Endothelial cell of umbilical vein (primary cell): ENCODE data around the gene KY. TPM values are rescaled to one million over a fixed set of nuclear protein-coding genes. Genes with fewer than 3 reads are reported as not detected.

Experiments
- BruUV-seq: library from RNA; stranded (reverse); fragments of 400-500 nt; replicated peaks from 2 replicates; lab custom pipeline; 2021; lab: Mats Ljungman, UMichigan
- CTCF ChIA-PET: fragments of 300-600, 350-600 bp; sonication (Branson Sonifier 250); formaldehyde crosslinking; loops from one replicate; lab custom pipeline; 2021; ENCODE audit warnings: antibody characterized with exemption, inconsistent platforms; lab: Charles Lee
- POLR2A ChIA-PET: fragments of 300-600, 350-600 bp; sonication (Branson Sonifier 250); formaldehyde crosslinking; loops from one replicate; lab custom pipeline; 2021; ENCODE audit warnings: antibody characterized with exemption, inconsistent platforms; lab: Charles Lee
- DNase-seq: peaks from one replicate; pipeline ENCODE4 v3.0.0-alpha.2; 2011; ENCODE audit warnings: low read depth, low spot score
- FAIRE-seq: peaks from 2 replicates; lab custom pipeline; 2011; peaks lifted over from hg19 to GRCh38; lab: Jason Lieb, UNC
- H2AFZ ChIP-seq: 2 replicates; pipeline ENCODE4 v1.6.0; 2012; ENCODE audit warnings: low read depth, low read length, control low read depth, inconsistent platforms
- H3K27ac ChIP-seq: 2 replicates; pipeline ENCODE4 v1.5.1; 2011; ENCODE audit warnings: low read depth, mild to moderate bottlenecking, control low read depth, low read length, moderate library complexity; ENCODE audit not compliant: insufficient read depth
- H3K27me3 ChIP-seq, 2 experiments: 2 replicates each; pipeline versions ENCODE4 v1.6.0 to v1.6.1; 2011; ENCODE audit warnings: low read length in 2 of 2, mixed read lengths in 1 of 2; ENCODE audit not compliant: control insufficient read depth in 2 of 2, insufficient read depth in 2 of 2
- H3K36me3 ChIP-seq, 2 experiments: 2 replicates in 1 of 2; 3 replicates in 1 of 2; pipeline ENCODE4 v1.5.1; 2011; ENCODE audit warnings: low read length in 2 of 2, mild to moderate bottlenecking in 1 of 2, moderate library complexity in 1 of 2; ENCODE audit not compliant: control insufficient read depth in 2 of 2, insufficient read depth in 2 of 2; ENCODE audit errors: extremely low read depth in 1 of 2
- H3K4me1 ChIP-seq: 3 replicates; pipeline ENCODE4 v1.5.1; 2011; ENCODE audit warnings: mild to moderate bottlenecking, low read length; ENCODE audit not compliant: control insufficient read depth, insufficient read depth; ENCODE audit errors: extremely low read depth
- H3K4me2 ChIP-seq: 2 replicates; pipeline ENCODE4 v1.6.1; 2011; ENCODE audit warnings: low read length, control low read depth, mixed read lengths; ENCODE audit not compliant: insufficient read depth
- H3K4me3 ChIP-seq, 3 experiments: fragments of 200-600 bp in 1 of 3; sonication (generic), shearing (Covaris generic) in 1 of 3; replicated peaks in 1 of 3; 2 replicates each; pipeline ENCODE4 v1.5.1; 2011 to 2016; ENCODE audit warnings: control low read depth in 3 of 3, low read length in 3 of 3, mild to moderate bottlenecking in 2 of 3, inconsistent platforms in 1 of 3, low read depth in 1 of 3, moderate library complexity in 1 of 3; ENCODE audit not compliant: insufficient read depth in 1 of 3
- H3K79me2 ChIP-seq: 2 replicates; pipeline ENCODE4 v1.6.0; 2012; ENCODE audit warnings: low read length, inconsistent platforms; ENCODE audit not compliant: control insufficient read depth, insufficient read depth
- H3K9ac ChIP-seq: replicated peaks from 2 replicates; pipeline ENCODE3; 2011; ENCODE audit warnings: low read length, control low read depth; ENCODE audit not compliant: insufficient read depth; ENCODE audit errors: extremely low read depth
- H3K9me1 ChIP-seq: replicated peaks from 3 replicates; pipeline ENCODE4 v1.6.0; 2011; ENCODE audit warnings: mild to moderate bottlenecking, low read length; ENCODE audit not compliant: control insufficient read depth, insufficient read depth; ENCODE audit errors: extremely low read depth
- H3K9me3 ChIP-seq: replicated peaks from 2 replicates; pipeline ENCODE4 v1.5.1; 2012; ENCODE audit warnings: low read length, inconsistent platforms; ENCODE audit not compliant: control insufficient read depth, insufficient read depth
- H4K20me1 ChIP-seq: replicated peaks from 2 replicates; pipeline ENCODE3; 2011; ENCODE audit warnings: mild to moderate bottlenecking, low read length; ENCODE audit not compliant: control insufficient read depth, insufficient read depth; ENCODE audit errors: extremely low read depth
- EZH2 ChIP-seq: IDR thresholded peaks from 2 replicates; pipeline ENCODE4 v1.6.1; 2012; ENCODE audit warnings: borderline replicate concordance, low read depth, mild to moderate bottlenecking, moderate library complexity, low read length, inconsistent platforms; ENCODE audit not compliant: severe bottlenecking
- FOS ChIP-seq: IDR thresholded peaks from 2 replicates; pipeline ENCODE4 v1.6.1; 2011; ENCODE audit warnings: mild to moderate bottlenecking, low read length, moderate library complexity, borderline replicate concordance; ENCODE audit not compliant: insufficient read depth
- GATA2 ChIP-seq: IDR thresholded peaks from 2 replicates; pipeline ENCODE4 v1.7.0; 2011; ENCODE audit warnings: low read depth, mild to moderate bottlenecking, moderate library complexity, mixed read lengths, low read length; ENCODE audit not compliant: insufficient read length, insufficient read depth
- JUN ChIP-seq: IDR thresholded peaks from 2 replicates; pipeline ENCODE4 v1.6.1; 2011; ENCODE audit warnings: borderline replicate concordance, low read depth; ENCODE audit not compliant: insufficient read length, insufficient read depth
- MYC ChIP-seq: IDR thresholded peaks from one replicate; pipeline ENCODE4 v1.6.1; 2011; ENCODE audit warnings: mild to moderate bottlenecking, low read depth, low read length
- POLR2A ChIP-seq: IDR thresholded peaks from 2 replicates; pipeline ENCODE4 v1.6.1; 2012; ENCODE audit warnings: low read depth, mild to moderate bottlenecking, control low read depth, low read length
- POLR2AphosphoS5 ChIP-seq: IDR thresholded peaks from 2 replicates; pipeline ENCODE4 v1.6.1; 2012; ENCODE audit warnings: low read depth, mild to moderate bottlenecking, control low read depth, low read length, moderate library complexity; ENCODE audit not compliant: insufficient read depth
- dilution Hi-C: fragments of 300-500 bp; cut with MboI; formaldehyde crosslinking; loops from one replicate; pipeline ENCODE4 v1.15.0; 2019; ENCODE audit warnings: low sequenced_read_pairs; ENCODE audit not compliant: extremely low pct_ligation_motif_present
- intact Hi-C: fragments of 100-400 bp; cut with micrococcal nuclease; formaldehyde crosslinking; loops from one replicate; pipeline ENCODE4 v1.10.0; 2022
- polyA plus RNA-seq, 4 experiments: library from polyadenylated mRNA; depleted of rRNA in 3 of 4; stranded (reverse) in 3 of 4; unstranded in 1 of 4; fragments of >200 nt; gene quantifications; 2 replicates each; pipeline versions ENCODE4 v1.2.1 to v1.2.3, GENCODE V29; 2011 to 2012; ENCODE audit warnings: missing spikeins in 1 of 4
- total RNA-seq: library from RNA; stranded (reverse); gene quantifications from 2 replicates; pipeline ENCODE4 v1.2.3, GENCODE V29; 2021
- TF ChIP-seq, protein P1 (sequence below): IDR thresholded peaks from 2 replicates; pipeline ENCODE4 v1.6.1; 2011; ENCODE audit not compliant: insufficient read depth, insufficient read length
- TF ChIP-seq, protein P2 (sequence below), 2 donors: IDR thresholded peaks; 1 replicate in 1 of 2; 2 replicates in 1 of 2; pipeline ENCODE4 v1.5.1; 2011; ENCODE audit warnings: low read length in 2 of 2, mild to moderate bottlenecking in 2 of 2, moderate library complexity in 2 of 2, control low read depth in 1 of 2, inconsistent platforms in 1 of 2, low read depth in 1 of 2; ENCODE audit not compliant: insufficient read depth in 1 of 2; ENCODE audit errors: extremely low read depth in 1 of 2

Gene KY
- total and polyA plus RNA-seq, 2 donors (not counting 3 experiments of a cell fraction or from before 2014, with no cell fraction given): not detected

DNA sequence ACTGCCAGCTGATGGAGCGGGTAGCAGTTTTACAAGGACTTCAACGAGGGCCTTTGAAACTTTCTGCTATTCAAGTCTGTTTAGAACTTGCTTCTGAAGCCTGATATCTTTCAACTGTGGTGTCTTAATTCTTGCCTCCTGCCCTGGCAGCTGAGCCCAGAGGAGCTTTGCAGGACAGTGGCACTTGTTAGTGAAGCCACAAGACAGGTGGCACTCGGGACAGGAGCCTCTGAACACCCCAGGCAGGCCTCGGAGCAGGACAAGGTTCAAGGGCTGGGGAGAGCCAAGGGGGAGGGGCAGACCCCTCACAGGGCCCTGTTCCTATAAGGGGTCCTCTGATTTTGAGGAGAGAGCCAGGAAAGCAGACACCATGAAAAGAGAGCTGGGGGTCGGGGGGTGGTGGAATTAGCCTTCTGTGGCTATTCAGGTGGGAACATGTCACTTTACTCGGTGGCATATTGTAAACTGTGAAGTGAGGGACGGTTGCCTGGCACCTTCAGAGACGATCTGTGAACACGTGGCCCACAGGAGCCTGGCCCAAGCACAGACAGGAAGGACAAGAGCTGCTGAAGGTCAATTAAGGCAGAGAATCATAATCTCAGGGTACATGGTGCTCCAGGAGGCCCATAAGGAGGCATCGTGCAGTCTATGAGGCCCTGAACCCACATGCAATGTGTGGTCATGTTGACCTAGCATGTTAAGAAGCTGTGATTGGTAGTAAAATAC is 30.1 kb upstream of the KY start:
- intact Hi-C loops: no loop called here
- Histone ChIP-seq H3K4me2 (no peak overlapping the region), H3K4me3 (no peak overlapping the region), H3K4me1 (no peaks in the 10 kb centered on the region), H3K9ac (no peak overlapping the region), H4K20me1 (no peaks in the 10 kb centered on the region), H3K79me2 (no peaks in the 10 kb centered on the region), H3K27ac (no peak overlapping the region), H3K9me3 (no peaks in the 10 kb centered on the region), H3K36me3 (no peaks in the 10 kb centered on the region), H3K27me3 (peaks cover 0 to 2% of the 10 kb centered on the region in 2 experiments), H2AFZ (no peak overlapping the region), H3K9me1 (no peaks in the 10 kb centered on the region)
- CTCF ChIA-PET: interaction anchor here (1.1 to 1.2 kb wide), 3 partner anchors 12 to 80 kb away, joined by 3 read pairs; no protein-coding TSS in a partner anchor
- dilution Hi-C loops: no loop called here
- POLR2A ChIA-PET: no interaction called here
- DNase-seq (no peak), FAIRE-seq (no peak)
- TF ChIP-seq POLR2AphosphoS5 (no peak), POLR2A (no peak), JUN (no peak), MYC (no peak), EZH2 (no peak), FOS (no peak), GATA2 (no peak)
- TF ChIP-seq, protein P1, sequence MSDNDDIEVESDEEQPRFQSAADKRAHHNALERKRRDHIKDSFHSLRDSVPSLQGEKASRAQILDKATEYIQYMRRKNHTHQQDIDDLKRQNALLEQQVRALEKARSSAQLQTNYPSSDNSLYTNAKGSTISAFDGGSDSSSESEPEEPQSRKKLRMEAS: no peak
- TF ChIP-seq, protein P2, sequence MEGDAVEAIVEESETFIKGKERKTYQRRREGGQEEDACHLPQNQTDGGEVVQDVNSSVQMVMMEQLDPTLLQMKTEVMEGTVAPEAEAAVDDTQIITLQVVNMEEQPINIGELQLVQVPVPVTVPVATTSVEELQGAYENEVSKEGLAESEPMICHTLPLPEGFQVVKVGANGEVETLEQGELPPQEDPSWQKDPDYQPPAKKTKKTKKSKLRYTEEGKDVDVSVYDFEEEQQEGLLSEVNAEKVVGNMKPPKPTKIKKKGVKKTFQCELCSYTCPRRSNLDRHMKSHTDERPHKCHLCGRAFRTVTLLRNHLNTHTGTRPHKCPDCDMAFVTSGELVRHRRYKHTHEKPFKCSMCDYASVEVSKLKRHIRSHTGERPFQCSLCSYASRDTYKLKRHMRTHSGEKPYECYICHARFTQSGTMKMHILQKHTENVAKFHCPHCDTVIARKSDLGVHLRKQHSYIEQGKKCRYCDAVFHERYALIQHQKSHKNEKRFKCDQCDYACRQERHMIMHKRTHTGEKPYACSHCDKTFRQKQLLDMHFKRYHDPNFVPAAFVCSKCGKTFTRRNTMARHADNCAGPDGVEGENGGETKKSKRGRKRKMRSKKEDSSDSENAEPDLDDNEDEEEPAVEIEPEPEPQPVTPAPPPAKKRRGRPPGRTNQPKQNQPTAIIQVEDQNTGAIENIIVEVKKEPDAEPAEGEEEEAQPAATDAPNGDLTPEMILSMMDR (IDR thresholded peaks at IDR 0.05; ENCODE audit: extremely low read depth in 1 of 2, insufficient read depth in 1 of 2, low read depth in 1 of 2, low read length in 2 of 2): no peak
- no TSS peak for BruUV-seq
